ENCODE results near the gene TMEM129.

Gene TMEM129

DNA sequence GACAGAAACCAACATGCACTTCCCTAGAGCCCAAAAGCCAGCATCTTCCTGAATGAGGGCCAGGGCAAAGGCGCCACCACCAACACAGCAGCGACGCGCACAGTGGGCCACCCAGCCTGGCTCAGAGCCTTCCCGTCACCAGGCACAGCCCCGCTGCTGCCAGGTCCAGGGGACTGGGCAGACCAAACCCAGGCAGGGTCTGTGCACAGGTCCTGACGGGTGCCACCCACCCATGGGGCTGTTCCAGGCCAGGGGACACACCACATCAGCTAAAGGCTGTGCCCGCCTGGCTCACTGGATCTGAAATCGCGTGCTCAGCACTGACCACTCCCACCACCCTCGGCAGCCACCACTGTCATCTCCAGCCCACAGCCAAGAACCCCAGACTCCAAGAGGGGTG is 50.8 kb downstream of the TMEM129 start:
- no peak for DNase-seq (ENCODE audit: low read depth in 1 of 2, low spot score in 1 of 2)

DNA sequence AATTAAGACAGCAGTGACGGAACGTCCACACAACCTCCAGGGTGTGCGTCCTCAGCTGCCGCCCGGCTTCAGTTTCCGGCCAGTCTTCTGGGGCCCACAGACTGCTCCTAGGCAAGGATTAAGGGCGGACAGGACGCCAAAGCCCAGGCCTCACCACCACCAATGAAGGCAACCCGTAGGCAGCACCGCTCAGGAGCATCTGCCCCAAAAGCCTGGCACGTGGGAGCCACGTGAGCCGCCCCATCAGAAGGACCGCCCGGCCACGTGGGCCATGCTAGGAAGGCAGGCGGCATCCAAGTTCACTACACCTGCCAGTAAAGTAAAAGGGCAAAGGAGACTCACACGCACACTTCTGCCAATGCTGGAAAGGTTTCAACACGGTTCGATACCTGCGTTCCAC is 51.3 kb downstream of the TMEM129 start:
- no peak for DNase-seq (ENCODE audit: low read depth in 1 of 2, low spot score in 1 of 2)

GRCh38 chr4:1669270-1669669 is 51.9 kb downstream of the TMEM129 start:
- DNase-seq (ENCODE audit: low read depth in 1 of 2, low spot score in 1 of 2): no peak

GRCh38 chr4:1668488-1668840 is 52.7 kb downstream of the TMEM129 start:
- no peak for DNase-seq (ENCODE audit: low read depth in 1 of 2, low spot score in 1 of 2)

DNA sequence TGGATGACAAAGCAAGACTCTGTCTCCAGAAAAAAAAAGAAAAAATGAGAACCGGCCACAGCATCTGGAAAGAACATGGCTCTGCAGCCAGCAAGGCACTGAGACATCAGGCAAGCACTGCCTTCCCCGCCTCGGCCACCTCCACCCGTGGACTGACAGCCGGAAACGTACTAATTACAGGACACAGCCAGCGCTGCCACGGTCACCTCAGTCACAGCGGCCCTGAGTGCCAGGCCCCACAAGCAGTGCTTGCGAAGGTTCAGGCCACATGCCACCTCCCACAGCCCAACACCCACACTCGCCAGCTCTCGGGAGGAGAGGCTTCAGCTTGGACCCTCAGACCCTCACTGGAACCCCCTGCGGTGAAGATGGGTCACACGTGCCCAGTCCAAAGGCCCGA is 53.9 kb downstream of the TMEM129 start:
- DNase-seq (ENCODE audit: low read depth in 1 of 2, low spot score in 1 of 2): no peak

DNA sequence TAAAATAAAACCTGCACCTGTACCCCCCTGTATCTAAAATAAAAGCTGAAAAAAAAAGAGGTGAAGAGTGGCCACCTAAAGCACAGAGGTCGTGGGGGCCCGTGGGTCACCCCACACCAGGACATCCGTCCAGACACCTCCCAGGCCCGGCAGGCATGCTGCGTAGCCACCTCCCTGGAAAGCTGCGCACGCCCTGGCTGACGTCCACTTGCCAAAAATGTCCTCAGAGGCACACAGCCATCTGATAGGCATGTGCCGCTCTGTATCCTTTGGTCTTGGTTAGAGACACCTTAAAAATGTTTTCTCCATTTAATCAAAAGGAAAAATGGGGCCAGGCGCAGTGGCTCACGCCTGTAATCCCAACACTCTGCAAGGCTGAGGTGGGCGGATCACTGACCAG is 54.7 kb downstream of the TMEM129 start:
- no peak for DNase-seq (ENCODE audit: low read depth in 1 of 2, low spot score in 1 of 2)

Data from activated T-helper 1 cell treated with anti-CD3 and anti-CD28 coated beads, Interleukin-2, amount 50 U/mL, for 16 hours (primary cell).